ENCODE data around the gene WNT5A. TPM values are rescaled to one million over a fixed set of nuclear protein-coding genes. Genes with fewer than 3 reads are reported as not detected.

WNT5A gene
- total RNA-seq, 2 experiments from 2014 or later: not detected

GRCh38 chr3:55500555-55501330, 13.6 kb upstream of the WNT5A start:
- intact Hi-C loops (cut with micrococcal nuclease): no loop called here
- no peak overlapping the region for H3K27ac Mint-ChIP-seq
- ATAC-seq (no peak), DNase-seq (no peak)
- H3K27me3 Mint-ChIP-seq: no peaks in the 10 kb centered on the region
- no peak overlapping the region for H3K4me3 Mint-ChIP-seq
- no peaks in the 10 kb centered on the region for H3K36me3 Mint-ChIP-seq (ENCODE audit: low read depth)
- no peak for TF ChIP-seq CTCF (IDR thresholded peaks at IDR 0.05)
- H3K4me1 Mint-ChIP-seq (ENCODE audit: low read depth): no peaks in the 10 kb centered on the region
- ChIA-PET CTCF (no interaction called here), POLR2A (no interaction called here)
- no peaks in the 10 kb centered on the region for H3K9me3 Mint-ChIP-seq

GRCh38 chr3:55498520-55498919, 11.4 kb upstream of the WNT5A start:
- DNase-seq (no peak), ATAC-seq (no peak)
- no peaks in the 10 kb centered on the region for H3K4me1 Mint-ChIP-seq (ENCODE audit: low read depth)
- CTCF ChIA-PET: no interaction called here
- POLR2A ChIA-PET: no interaction called here
- H3K27me3 Mint-ChIP-seq: no peaks in the 10 kb centered on the region
- no peaks in the 10 kb centered on the region for H3K9me3 Mint-ChIP-seq
- no peak overlapping the region for H3K27ac Mint-ChIP-seq
- TF ChIP-seq CTCF (IDR thresholded peaks at IDR 0.05): no peak
- no peaks in the 10 kb centered on the region for H3K36me3 Mint-ChIP-seq (ENCODE audit: low read depth)
- no peak overlapping the region for H3K4me3 Mint-ChIP-seq
- intact Hi-C loops (cut with micrococcal nuclease): no loop called here

GRCh38 chr3:55497250-55497649, 10.1 kb upstream of the WNT5A start:
- CTCF ChIA-PET: no interaction called here
- POLR2A ChIA-PET: no interaction called here
- Mint-ChIP-seq H3K4me3 (no peak overlapping the region), H3K27me3 (peaks cover 5% of the 10 kb centered on the region), H3K27ac (no peak overlapping the region), H3K9me3 (no peaks in the 10 kb centered on the region), H3K36me3 (ENCODE audit: low read depth) (no peaks in the 10 kb centered on the region), H3K4me1 (ENCODE audit: low read depth) (no peaks in the 10 kb centered on the region)
- ATAC-seq: no peak
- no peak for DNase-seq
- intact Hi-C loops (cut with micrococcal nuclease): no loop called here
- no peak for TF ChIP-seq CTCF (IDR thresholded peaks at IDR 0.05)

- Mint-ChIP-seq H3K4me1 (ENCODE audit: low read depth) (no peaks in the 10 kb centered on the region), H3K9me3 (no peaks in the 10 kb centered on the region), H3K36me3 (ENCODE audit: low read depth) (no peaks in the 10 kb centered on the region), H3K27me3 (peaks cover 15% of the 10 kb centered on the region), H3K27ac (no peak overlapping the region), H3K4me3 (no peak overlapping the region)
- no peak for DNase-seq
- TF ChIP-seq CTCF (IDR thresholded peaks at IDR 0.05): no peak
- ChIA-PET POLR2A (no interaction called here), CTCF (no interaction called here)
- intact Hi-C loops (cut with micrococcal nuclease): no loop called here
- no peak for ATAC-seq
Observed at GRCh38 chr3:55494976-55495375, 7.9 kb upstream of the WNT5A start.

GRCh38 chr3:55492976-55493375, 5.9 kb upstream of the WNT5A start:
- no peak overlapping the region for H3K27ac Mint-ChIP-seq
- CTCF ChIA-PET: no interaction called here
- no peak for TF ChIP-seq CTCF (IDR thresholded peaks at IDR 0.05)
- H3K4me3 Mint-ChIP-seq: no peak overlapping the region
- no peaks in the 10 kb centered on the region for H3K9me3 Mint-ChIP-seq
- no peaks in the 10 kb centered on the region for H3K36me3 Mint-ChIP-seq (ENCODE audit: low read depth)
- POLR2A ChIA-PET: no interaction called here
- intact Hi-C loops (cut with micrococcal nuclease): no loop called here
- no peak for ATAC-seq
- H3K4me1 Mint-ChIP-seq (ENCODE audit: low read depth): peaks cover 3% of the 10 kb centered on the region
- peaks cover 33% of the 10 kb centered on the region for H3K27me3 Mint-ChIP-seq
- no peak for DNase-seq

All from activated CD8-positive, alpha-beta T cell treated with anti-CD3 and anti-CD28 coated beads for 36 hours (primary cell).